ENCODE measurements around the gene ZIC2. TPM values are rescaled to one million over a fixed set of nuclear protein-coding genes. Genes with fewer than 3 reads are reported as not detected.

ZIC2 gene
- total and polyA plus RNA-seq, 2 donors (not counting 1 experiment from before 2014, with no cell fraction given) = not detected

DNA sequence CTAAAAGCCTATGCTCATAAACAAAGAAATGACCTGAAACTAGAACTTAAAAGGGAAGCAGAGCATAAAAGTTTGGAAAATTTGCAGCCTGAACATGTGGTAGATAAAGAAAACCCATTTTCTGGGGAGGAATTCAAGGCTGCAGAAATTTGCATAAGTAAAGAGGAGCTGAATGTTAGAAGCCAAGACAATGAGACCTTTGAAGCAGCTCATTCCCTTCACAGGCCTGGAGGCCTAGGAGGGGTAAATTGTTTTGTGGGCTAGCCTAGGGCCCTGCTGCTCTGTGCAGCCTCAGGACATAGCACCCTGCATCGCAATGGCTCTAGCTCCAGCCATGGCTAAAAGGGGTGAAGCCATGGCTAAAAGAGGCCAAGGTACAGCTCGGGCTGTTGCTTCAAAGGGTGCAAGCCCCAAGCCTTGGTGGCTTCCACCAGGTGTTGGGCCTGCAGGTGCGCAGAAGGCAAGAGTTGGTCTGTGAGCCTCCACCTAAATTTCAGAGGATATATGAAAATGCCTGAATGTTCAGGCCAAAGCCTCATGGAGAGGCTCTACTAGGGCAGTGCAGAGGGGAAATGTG is 38.3 kb downstream of the ZIC2 start:
- Histone ChIP-seq H2AFZ (ENCODE audit: low read length) (no peak overlapping the region), H3K4me2 (ENCODE audit: extremely low read depth, insufficient read depth, low read length) (no peak overlapping the region), H4K20me1 (ENCODE audit: control insufficient read depth, extremely low read depth, insufficient read depth, low read length) (no peaks in the 10 kb centered on the region), H3K27me3 (ENCODE audit: control insufficient read depth, insufficient read depth, low read length) (no peaks in the 10 kb centered on the region), H3K36me3 (ENCODE audit: control insufficient read depth, insufficient read depth, low read length) (no peaks in the 10 kb centered on the region), H3K79me2 (ENCODE audit: control insufficient read depth, insufficient read depth, low read length) (no peaks in the 10 kb centered on the region), H3K9me3 (ENCODE audit: control insufficient read depth, insufficient read depth, low read depth, low read length) (no peaks in the 10 kb centered on the region), H3K9ac (ENCODE audit: insufficient read depth, low read length) (no peak overlapping the region), H3K27ac (ENCODE audit: insufficient read depth, low read length) (no peak overlapping the region), H3K4me3 (replicated peaks in 1 of 4; ENCODE audit: control extremely low read depth in 1 of 4, insufficient read depth in 1 of 4, low read depth in 3 of 4, low read length in 4 of 4) (no peak overlapping the region), H3K4me1 (ENCODE audit: control insufficient read depth, extremely low read depth, insufficient read depth, low read length) (no peaks in the 10 kb centered on the region)
- TF ChIP-seq CTCF (conservative IDR thresholded peaks at IDR 0.05 in 1 of 2, IDR thresholded peaks at IDR 0.05 in 1 of 2; ENCODE audit: low read depth in 1 of 2, low read length in 2 of 2) (no peak), EZH2 (IDR thresholded peaks at IDR 0.05; ENCODE audit: low read length, missing control alignments) (no peak)
- no peak for DNase-seq (ENCODE audit: low read depth in 2 of 2)

DNA sequence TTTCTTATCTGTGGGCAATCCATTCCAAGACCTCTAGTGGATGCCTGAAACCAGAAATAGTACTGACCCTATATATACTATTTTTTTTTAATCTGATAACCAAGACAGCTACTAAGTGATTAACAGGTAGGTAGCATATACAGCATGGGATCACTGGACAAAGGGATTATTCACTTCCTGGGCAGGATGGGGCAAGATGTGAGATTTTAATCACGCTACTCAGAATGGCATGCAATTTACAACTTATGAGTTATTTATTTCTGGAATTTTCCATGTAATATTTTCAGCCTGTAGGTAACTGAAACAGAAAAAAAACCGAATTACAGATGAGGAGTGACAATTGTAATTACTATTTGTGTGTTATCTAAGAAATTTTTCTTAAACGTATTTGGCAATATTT is 41.2 kb downstream of the ZIC2 start:
- Histone ChIP-seq H3K4me3 (replicated peaks in 1 of 4; ENCODE audit: control extremely low read depth in 1 of 4, insufficient read depth in 1 of 4, low read depth in 3 of 4, low read length in 4 of 4) (no peak overlapping the region), H3K27me3 (ENCODE audit: control insufficient read depth, insufficient read depth, low read length) (no peaks in the 10 kb centered on the region), H3K9ac (ENCODE audit: insufficient read depth, low read length) (no peak overlapping the region), H4K20me1 (ENCODE audit: control insufficient read depth, extremely low read depth, insufficient read depth, low read length) (no peaks in the 10 kb centered on the region), H3K4me2 (ENCODE audit: extremely low read depth, insufficient read depth, low read length) (no peak overlapping the region), H2AFZ (ENCODE audit: low read length) (no peak overlapping the region), H3K9me3 (ENCODE audit: control insufficient read depth, insufficient read depth, low read depth, low read length) (no peaks in the 10 kb centered on the region), H3K4me1 (ENCODE audit: control insufficient read depth, extremely low read depth, insufficient read depth, low read length) (no peaks in the 10 kb centered on the region), H3K27ac (ENCODE audit: insufficient read depth, low read length) (no peak overlapping the region), H3K79me2 (ENCODE audit: control insufficient read depth, insufficient read depth, low read length) (no peaks in the 10 kb centered on the region), H3K36me3 (ENCODE audit: control insufficient read depth, insufficient read depth, low read length) (no peaks in the 10 kb centered on the region)
- TF ChIP-seq EZH2 (IDR thresholded peaks at IDR 0.05; ENCODE audit: low read length, missing control alignments) = no peak
- TF ChIP-seq CTCF (conservative IDR thresholded peaks at IDR 0.05 in 1 of 2, IDR thresholded peaks at IDR 0.05 in 1 of 2; ENCODE audit: low read depth in 1 of 2, low read length in 2 of 2) = no peak
- DNase-seq (ENCODE audit: low read depth in 2 of 2) = no peak

DNA sequence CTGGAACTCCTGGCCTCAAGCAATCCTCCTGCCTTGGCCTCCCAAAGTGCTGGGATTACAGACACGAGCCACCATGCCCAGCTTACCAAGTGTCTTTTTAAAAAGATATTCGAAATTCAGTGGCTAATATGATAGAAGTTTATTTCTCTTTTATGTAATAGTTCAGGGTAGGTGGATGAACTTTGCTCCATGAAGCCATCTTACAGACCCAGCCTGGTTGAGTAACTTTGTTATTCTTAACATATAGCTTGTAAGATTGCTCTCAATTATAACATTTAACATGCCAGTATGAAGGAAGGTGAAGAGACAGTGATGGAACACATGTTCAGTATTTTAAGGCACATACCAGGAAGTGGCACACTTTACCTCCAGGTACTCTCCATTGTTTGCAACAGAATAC is 42.4 kb downstream of the ZIC2 start:
- H3K79me2 ChIP-seq (ENCODE audit: control insufficient read depth, insufficient read depth, low read length) = no peaks in the 10 kb centered on the region
- H4K20me1 ChIP-seq (ENCODE audit: control insufficient read depth, extremely low read depth, insufficient read depth, low read length) = no peaks in the 10 kb centered on the region
- no peak overlapping the region for H3K27ac ChIP-seq (ENCODE audit: insufficient read depth, low read length)
- DNase-seq (ENCODE audit: low read depth in 2 of 2) = no peak
- H3K9me3 ChIP-seq (ENCODE audit: control insufficient read depth, insufficient read depth, low read depth, low read length) = no peaks in the 10 kb centered on the region
- no peak for TF ChIP-seq EZH2 (IDR thresholded peaks at IDR 0.05; ENCODE audit: low read length, missing control alignments)
- TF ChIP-seq CTCF (conservative IDR thresholded peaks at IDR 0.05 in 1 of 2, IDR thresholded peaks at IDR 0.05 in 1 of 2; ENCODE audit: low read depth in 1 of 2, low read length in 2 of 2) = no peak
- H3K4me3 ChIP-seq (replicated peaks in 1 of 4; ENCODE audit: control extremely low read depth in 1 of 4, insufficient read depth in 1 of 4, low read depth in 3 of 4, low read length in 4 of 4) = no peak overlapping the region
- no peaks in the 10 kb centered on the region for H3K4me1 ChIP-seq (ENCODE audit: control insufficient read depth, extremely low read depth, insufficient read depth, low read length)
- H3K36me3 ChIP-seq (ENCODE audit: control insufficient read depth, insufficient read depth, low read length) = no peaks in the 10 kb centered on the region
- H3K9ac ChIP-seq (ENCODE audit: insufficient read depth, low read length) = no peak overlapping the region
- no peak overlapping the region for H3K4me2 ChIP-seq (ENCODE audit: extremely low read depth, insufficient read depth, low read length)
- H2AFZ ChIP-seq (ENCODE audit: low read length) = no peak overlapping the region
- no peaks in the 10 kb centered on the region for H3K27me3 ChIP-seq (ENCODE audit: control insufficient read depth, insufficient read depth, low read length)

Measured in fibroblast of lung (primary cell).